ENCODE measurements around the gene ARHGAP10.

GRCh38 chr4:147884536-147884935 is 152.6 kb downstream of the ARHGAP10 start:
- TF ChIP-seq CTCF (IDR thresholded peaks at IDR 0.05; ENCODE audit: low read depth, low read length, poor library complexity, severe bottlenecking) (no peak), EZH2phosphoT487 (IDR thresholded peaks at IDR 0.05; ENCODE audit: borderline replicate concordance, low read length) (no peak)
